Glutamatergic neuron (in vitro differentiated cells): ENCODE measurements around the gene ARHGAP24. TPM values are rescaled to one million over a fixed set of nuclear protein-coding genes. Genes with fewer than 3 reads are reported as not detected.

Experiments
- DNase-seq: peaks from one replicate; pipeline ENCODE4 v3.0.0; 2022
- H3K27ac Mint-ChIP-seq: one replicate; pipeline ENCODE4 v1.8.0; 2020; ENCODE audit warnings: mild to moderate bottlenecking, mixed read lengths, inconsistent platforms; ENCODE audit not compliant: unreplicated experiment
- H3K27me3 Mint-ChIP-seq: one replicate; pipeline ENCODE4 v1.8.0; 2020; ENCODE audit warnings: mild to moderate bottlenecking, moderate library complexity, mixed read lengths, inconsistent platforms; ENCODE audit not compliant: unreplicated experiment
- H3K36me3 Mint-ChIP-seq: one replicate; pipeline ENCODE4 v1.8.0; 2020; ENCODE audit warnings: mild to moderate bottlenecking, mixed read lengths, inconsistent platforms; ENCODE audit not compliant: unreplicated experiment
- H3K4me1 Mint-ChIP-seq: one replicate; pipeline ENCODE4 v1.8.0; 2020; ENCODE audit warnings: mild to moderate bottlenecking, low read depth, mixed read lengths, inconsistent platforms; ENCODE audit not compliant: unreplicated experiment
- H3K4me3 Mint-ChIP-seq: one replicate; pipeline ENCODE4 v1.8.0; 2020; ENCODE audit warnings: mild to moderate bottlenecking, mixed read lengths, inconsistent platforms; ENCODE audit not compliant: unreplicated experiment
- H3K9me3 Mint-ChIP-seq: one replicate; pipeline ENCODE4 v1.8.0; 2020; ENCODE audit warnings: mild to moderate bottlenecking, moderate library complexity, mixed read lengths, inconsistent platforms; ENCODE audit not compliant: unreplicated experiment
- total RNA-seq: library from RNA; stranded (reverse); fragmentation: NEBNext Ultra II Directional; extraction: Animal tissue kit (Norgen Biotek cat#: 25700); gene quantifications from one replicate; pipeline ENCODE4 v1.2.1, GENCODE V29; 2021; ENCODE audit not compliant: unreplicated experiment
- TF ChIP-seq, protein P1 (sequence below): fragments of 200-600 bp; sonication (generic); IDR thresholded peaks from one replicate; pipeline ENCODE4 v1.5.0; 2021; ENCODE audit not compliant: partially characterized antibody, unreplicated experiment

The ARHGAP24 gene
- total RNA-seq, 1 donor from 2014 or later, result 1.6 TPM

DNA sequence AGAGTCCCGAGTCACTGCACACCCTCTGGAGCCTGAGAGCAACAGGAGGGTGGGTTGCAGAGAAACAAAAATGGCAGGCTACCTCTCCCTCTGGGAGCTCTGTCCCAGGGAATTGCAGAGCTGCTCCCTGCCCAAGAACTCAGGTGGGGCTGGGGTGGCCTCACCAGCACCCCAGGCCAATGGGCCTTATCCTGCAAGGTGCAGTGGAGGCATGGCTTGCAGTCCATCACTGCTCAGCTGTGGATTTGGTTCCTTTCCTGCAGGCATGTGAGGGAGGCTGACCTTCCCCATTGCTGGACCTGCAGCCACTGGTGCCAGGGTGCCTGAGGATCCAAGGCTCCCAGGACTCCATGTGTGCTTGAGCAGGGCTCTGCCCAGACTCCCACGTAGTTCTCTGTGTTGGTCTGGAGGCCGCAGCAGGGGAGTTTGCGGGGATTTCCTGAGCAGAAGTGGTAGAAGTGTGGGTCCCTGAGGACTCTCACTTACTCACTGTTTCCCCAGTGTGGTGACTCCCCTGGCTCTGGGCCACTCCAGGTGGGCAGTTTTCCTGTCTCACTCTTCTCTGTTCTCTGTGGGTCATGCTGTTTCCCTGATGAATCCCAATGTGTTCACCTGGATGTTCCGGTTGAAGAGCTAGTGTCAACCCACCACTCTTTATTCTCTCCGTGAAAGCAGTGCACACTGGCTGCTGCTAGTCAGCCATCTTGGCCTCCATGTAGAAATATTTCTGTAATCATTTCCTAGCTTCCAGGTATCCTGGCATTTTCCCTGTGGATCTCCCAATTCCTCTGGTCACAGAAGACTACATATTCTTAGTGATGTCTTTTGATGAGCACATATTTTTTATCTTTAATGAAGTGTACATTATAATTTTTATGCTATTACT, 82.3 kb downstream of the ARHGAP24 start:
- no peak for DNase-seq
- TF ChIP-seq, protein P1, sequence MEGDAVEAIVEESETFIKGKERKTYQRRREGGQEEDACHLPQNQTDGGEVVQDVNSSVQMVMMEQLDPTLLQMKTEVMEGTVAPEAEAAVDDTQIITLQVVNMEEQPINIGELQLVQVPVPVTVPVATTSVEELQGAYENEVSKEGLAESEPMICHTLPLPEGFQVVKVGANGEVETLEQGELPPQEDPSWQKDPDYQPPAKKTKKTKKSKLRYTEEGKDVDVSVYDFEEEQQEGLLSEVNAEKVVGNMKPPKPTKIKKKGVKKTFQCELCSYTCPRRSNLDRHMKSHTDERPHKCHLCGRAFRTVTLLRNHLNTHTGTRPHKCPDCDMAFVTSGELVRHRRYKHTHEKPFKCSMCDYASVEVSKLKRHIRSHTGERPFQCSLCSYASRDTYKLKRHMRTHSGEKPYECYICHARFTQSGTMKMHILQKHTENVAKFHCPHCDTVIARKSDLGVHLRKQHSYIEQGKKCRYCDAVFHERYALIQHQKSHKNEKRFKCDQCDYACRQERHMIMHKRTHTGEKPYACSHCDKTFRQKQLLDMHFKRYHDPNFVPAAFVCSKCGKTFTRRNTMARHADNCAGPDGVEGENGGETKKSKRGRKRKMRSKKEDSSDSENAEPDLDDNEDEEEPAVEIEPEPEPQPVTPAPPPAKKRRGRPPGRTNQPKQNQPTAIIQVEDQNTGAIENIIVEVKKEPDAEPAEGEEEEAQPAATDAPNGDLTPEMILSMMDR, result no peak
- H3K4me1 Mint-ChIP-seq, result no peaks in the 10 kb centered on the region
- H3K27ac Mint-ChIP-seq, result no peak overlapping the region
- peaks cover 2% of the 10 kb centered on the region for H3K9me3 Mint-ChIP-seq
- peaks cover 2% of the 10 kb centered on the region for H3K27me3 Mint-ChIP-seq
- H3K36me3 Mint-ChIP-seq, result peaks cover 6% of the 10 kb centered on the region
- H3K4me3 Mint-ChIP-seq, result no peak overlapping the region

DNA sequence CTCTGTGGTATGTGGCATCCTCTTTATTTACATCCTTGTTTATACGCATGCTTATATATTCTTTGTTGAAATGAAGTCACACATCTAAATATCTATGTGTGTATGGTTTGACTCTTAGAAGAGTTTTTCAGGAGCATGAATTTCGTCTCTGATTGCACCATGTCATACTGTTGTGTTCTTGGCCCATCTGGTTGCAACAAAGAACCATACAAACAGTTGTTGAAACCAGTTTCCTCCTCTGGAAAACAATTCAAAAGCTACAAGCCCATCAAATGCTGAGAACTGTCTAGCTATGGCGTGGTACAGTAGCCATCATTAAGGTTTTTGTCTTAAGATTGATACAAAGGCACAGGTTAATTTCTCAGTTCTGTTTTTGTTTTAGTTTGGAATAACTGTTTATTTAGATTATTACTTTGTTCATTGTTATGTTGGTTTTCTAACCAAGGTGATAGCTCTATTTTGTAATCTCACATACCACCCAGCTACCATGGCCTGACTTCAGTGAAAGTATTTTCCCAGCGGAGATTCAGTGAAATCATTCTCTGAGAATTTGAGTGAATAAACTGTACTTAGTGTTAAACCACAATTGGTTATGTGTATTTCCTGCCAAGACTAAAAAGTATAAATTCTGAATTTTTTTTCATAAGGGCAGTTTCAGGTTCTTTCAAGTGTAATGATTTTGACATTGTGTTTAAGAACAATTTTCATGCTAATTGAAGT, 91.0 kb downstream of the ARHGAP24 start:
- DNase-seq, result no peak
- Mint-ChIP-seq H3K36me3 (no peaks in the 10 kb centered on the region), H3K4me1 (no peaks in the 10 kb centered on the region)

DNA sequence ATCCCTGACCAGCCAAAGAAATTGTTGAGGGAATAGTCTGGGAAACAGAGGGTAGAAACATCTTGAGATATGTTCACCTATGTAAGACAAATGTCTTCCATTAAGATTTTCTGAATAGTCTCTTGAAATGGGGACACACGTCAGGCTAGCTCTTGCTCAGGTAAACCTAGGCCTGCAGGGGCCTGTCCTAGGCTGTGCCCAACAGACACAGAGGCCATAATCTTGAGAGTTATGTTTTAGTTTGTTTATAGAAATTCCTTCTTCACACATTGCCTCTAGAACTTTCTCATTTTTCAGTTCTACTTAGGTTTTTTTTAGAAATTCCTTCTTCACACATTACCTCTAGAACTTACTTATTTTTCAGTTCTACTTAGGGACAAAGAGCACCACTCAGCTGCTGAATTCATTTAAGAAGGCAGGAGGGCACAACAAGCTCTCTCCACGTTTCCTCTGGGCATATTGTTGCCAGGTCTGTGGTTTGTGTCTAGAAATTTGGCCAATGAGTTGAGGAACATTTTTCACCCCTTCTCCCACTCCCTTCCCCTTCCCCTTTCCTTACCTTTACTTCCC, 94.9 kb downstream of the ARHGAP24 start:
- H3K36me3 Mint-ChIP-seq, result no peaks in the 10 kb centered on the region
- H3K9me3 Mint-ChIP-seq, result no peaks in the 10 kb centered on the region
- no peak overlapping the region for H3K4me3 Mint-ChIP-seq
- H3K27me3 Mint-ChIP-seq, result no peaks in the 10 kb centered on the region
- H3K4me1 Mint-ChIP-seq, result no peaks in the 10 kb centered on the region
- H3K27ac Mint-ChIP-seq, result no peak overlapping the region
- TF ChIP-seq, protein P1, result no peak
- DNase-seq, result no peak

More for the DNA sequence above, 91.0 kb downstream of the ARHGAP24 start:
- H3K27me3 Mint-ChIP-seq, result no peaks in the 10 kb centered on the region
- no peak overlapping the region for H3K27ac Mint-ChIP-seq
- H3K9me3 Mint-ChIP-seq, result no peaks in the 10 kb centered on the region
- H3K4me3 Mint-ChIP-seq, result no peak overlapping the region
- TF ChIP-seq, protein P1, result no peak

DNA sequence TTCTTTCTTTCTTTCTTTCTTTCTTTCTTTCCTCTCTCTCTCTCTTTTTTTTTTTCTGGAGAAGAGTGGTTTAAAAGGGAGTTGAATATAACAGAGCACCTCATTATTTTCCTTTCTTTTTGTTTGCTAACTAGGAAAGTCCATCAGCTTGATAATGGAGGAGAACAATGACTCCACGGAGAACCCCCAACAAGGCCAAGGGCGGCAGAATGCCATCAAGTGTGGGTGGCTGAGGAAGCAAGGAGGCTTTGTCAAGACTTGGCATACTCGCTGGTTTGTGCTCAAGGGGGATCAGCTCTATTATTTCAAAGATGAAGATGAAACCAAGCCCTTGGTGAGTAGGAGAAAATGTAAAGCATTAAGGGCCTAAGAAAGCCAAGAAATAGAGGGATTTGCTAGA, 95.4 kb downstream of the ARHGAP24 start:
- TF ChIP-seq, protein P1, result no peak
- Mint-ChIP-seq H3K4me3 (no peak overlapping the region), H3K4me1 (no peaks in the 10 kb centered on the region), H3K27ac (no peak overlapping the region), H3K27me3 (no peaks in the 10 kb centered on the region), H3K9me3 (no peaks in the 10 kb centered on the region), H3K36me3 (no peaks in the 10 kb centered on the region)
- no peak for DNase-seq
